RWPE1 (cell line): ENCODE measurements around the gene UTF1.
"Not testable (repeated sequence)": the region's sequence is repeated elsewhere in the genome, so short reads cannot be mapped to it uniquely, and the experiment has no call there.

Experiments
- CTCF ChIA-PET: fragments of 350-600 bp; sonication (Branson Sonifier 250); formaldehyde crosslinking; extraction: SDS; loops from one replicate; lab custom pipeline; 2021; lab: Yijun Ruan, JAX
- POLR2A ChIA-PET: fragments of 400-600 bp; formaldehyde crosslinking; extraction: SDS; loops from one replicate; lab custom pipeline; 2020; ENCODE audit warnings: antibody characterized with exemption; ENCODE audit not compliant: low non-redundant PET; lab: Yijun Ruan, JAX
- DNase-seq: peaks from one replicate; pipeline ENCODE4 v3.0.0; 2012; ENCODE audit warnings: low spot score
- H3K27ac ChIP-seq: fragments of 450-650 bp; 2 replicates; pipeline ENCODE4 v1.5.1; 2017
- TF ChIP-seq, protein P1 (sequence below): fragments of 450-650 bp; conservative IDR thresholded peaks from 2 replicates; pipeline ENCODE4 v1.5.1; 2017; ENCODE audit warnings: low read depth, mild to moderate bottlenecking

UTF1 gene

GRCh38 chr10:133221331-133221730 is 8.7 kb upstream of the UTF1 start:
- H3K27ac ChIP-seq: no peak overlapping the region
- TF ChIP-seq, protein P1, sequence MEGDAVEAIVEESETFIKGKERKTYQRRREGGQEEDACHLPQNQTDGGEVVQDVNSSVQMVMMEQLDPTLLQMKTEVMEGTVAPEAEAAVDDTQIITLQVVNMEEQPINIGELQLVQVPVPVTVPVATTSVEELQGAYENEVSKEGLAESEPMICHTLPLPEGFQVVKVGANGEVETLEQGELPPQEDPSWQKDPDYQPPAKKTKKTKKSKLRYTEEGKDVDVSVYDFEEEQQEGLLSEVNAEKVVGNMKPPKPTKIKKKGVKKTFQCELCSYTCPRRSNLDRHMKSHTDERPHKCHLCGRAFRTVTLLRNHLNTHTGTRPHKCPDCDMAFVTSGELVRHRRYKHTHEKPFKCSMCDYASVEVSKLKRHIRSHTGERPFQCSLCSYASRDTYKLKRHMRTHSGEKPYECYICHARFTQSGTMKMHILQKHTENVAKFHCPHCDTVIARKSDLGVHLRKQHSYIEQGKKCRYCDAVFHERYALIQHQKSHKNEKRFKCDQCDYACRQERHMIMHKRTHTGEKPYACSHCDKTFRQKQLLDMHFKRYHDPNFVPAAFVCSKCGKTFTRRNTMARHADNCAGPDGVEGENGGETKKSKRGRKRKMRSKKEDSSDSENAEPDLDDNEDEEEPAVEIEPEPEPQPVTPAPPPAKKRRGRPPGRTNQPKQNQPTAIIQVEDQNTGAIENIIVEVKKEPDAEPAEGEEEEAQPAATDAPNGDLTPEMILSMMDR: no peak
- DNase-seq: no peak
- CTCF ChIA-PET: no interaction called here
- POLR2A ChIA-PET: no interaction called here

GRCh38 chr10:133221756-133222155 is 8.3 kb upstream of the UTF1 start:
- POLR2A ChIA-PET, DNase-seq, CTCF ChIA-PET, H3K27ac ChIP-seq: not testable (repeated sequence)

GRCh38 chr10:133224076-133224475 is 5.9 kb upstream of the UTF1 start:
- ChIA-PET CTCF (interaction anchor here (4.5 kb wide), 1 partner anchor 80 kb away, joined by 29 read pairs; no protein-coding TSS in a partner anchor), POLR2A (interaction anchor here (0.6 kb wide), 1 partner anchor 17 kb away, joined by 6 read pairs; no protein-coding TSS in a partner anchor)
- TF ChIP-seq, protein P1: no peak
- no peak for DNase-seq
- H3K27ac ChIP-seq: no peak overlapping the region

DNA sequence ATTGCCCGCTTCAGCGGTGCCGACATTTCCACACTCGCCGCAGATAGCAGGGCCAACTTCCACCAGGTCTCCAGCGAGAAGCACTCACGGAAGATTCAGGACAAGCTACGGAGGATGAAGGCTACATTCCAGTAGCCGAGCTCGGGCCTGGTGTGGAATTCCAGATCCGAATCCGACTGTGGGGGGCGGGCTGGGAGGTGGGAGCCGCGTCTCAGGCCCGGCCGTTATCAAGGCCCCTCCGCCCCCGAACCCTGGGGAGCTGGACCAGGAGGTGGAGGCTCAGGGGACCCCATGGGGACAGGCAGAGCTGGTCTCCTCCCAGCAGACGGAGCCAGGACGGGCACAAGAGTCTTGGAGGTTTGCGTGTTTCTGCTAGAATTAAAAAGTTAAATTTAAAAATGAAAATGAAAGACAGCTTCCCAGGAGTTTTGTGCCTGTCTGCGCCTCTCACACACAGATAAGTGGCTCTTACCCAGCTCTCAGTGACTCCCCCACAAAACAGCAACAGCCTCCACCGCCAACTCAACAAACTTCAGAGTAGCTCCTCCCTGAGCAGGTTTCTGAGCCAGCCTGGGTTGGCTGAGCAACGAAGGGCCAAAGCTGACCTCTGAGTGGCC is 5.2 kb upstream of the UTF1 start:
- CTCF ChIA-PET: interaction anchor here (0.7 to 4.5 kb wide), 2 partner anchors 66 to 81 kb away, joined by 3 to 29 read pairs; no protein-coding TSS in a partner anchor
- DNase-seq: no peak

GRCh38 chr10:133225707-133226191 is 4.3 kb upstream of the UTF1 start:
- CTCF ChIA-PET: interaction anchor here (0.6 to 4.5 kb wide), 6 partner anchors 18 to 334 kb away, joined by 3 to 29 read pairs (median 4); no protein-coding TSS in a partner anchor
- H3K27ac ChIP-seq: no peak overlapping the region
- TF ChIP-seq, protein P1: no peak
- DNase-seq: no peak
- POLR2A ChIA-PET: no interaction called here

More for the DNA sequence above, 5.2 kb upstream of the UTF1 start:
- TF ChIP-seq, protein P1: no peak
- POLR2A ChIA-PET: interaction anchor here (0.6 kb wide), 1 partner anchor 16 kb away, joined by 6 read pairs; no protein-coding TSS in a partner anchor
- H3K27ac ChIP-seq: no peak overlapping the region

GRCh38 chr10:133226251-133226808 is 3.7 kb upstream of the UTF1 start:
- peak; percentile 54 for DNase-seq
- TF ChIP-seq, protein P1: no peak
- H3K27ac ChIP-seq: no peak overlapping the region
- CTCF ChIA-PET: interaction anchor here (0.5 to 4.5 kb wide), 15 partner anchors 12 to 762 kb away, joined by 3 to 29 read pairs (median 4); no protein-coding TSS in a partner anchor
- POLR2A ChIA-PET: no interaction called here
